AG09319 (cell line): ENCODE measurements around the gene WWC2.
"Not testable (repeated sequence)": the region's sequence is repeated elsewhere in the genome, so short reads cannot be mapped to it uniquely, and the experiment has no call there.

Experiments used
- DNase-seq: peaks from one replicate; pipeline ENCODE4 v3.0.0-alpha.2; 2010; ENCODE audit warnings: low read depth; ENCODE audit errors: extremely low read depth
- TF ChIP-seq, protein P1 (sequence below): IDR thresholded peaks from 2 replicates; pipeline ENCODE4 v1.5.1; 2011; ENCODE audit warnings: low read depth, mild to moderate bottlenecking, inconsistent platforms, low read length, moderate library complexity

WWC2 gene

DNA sequence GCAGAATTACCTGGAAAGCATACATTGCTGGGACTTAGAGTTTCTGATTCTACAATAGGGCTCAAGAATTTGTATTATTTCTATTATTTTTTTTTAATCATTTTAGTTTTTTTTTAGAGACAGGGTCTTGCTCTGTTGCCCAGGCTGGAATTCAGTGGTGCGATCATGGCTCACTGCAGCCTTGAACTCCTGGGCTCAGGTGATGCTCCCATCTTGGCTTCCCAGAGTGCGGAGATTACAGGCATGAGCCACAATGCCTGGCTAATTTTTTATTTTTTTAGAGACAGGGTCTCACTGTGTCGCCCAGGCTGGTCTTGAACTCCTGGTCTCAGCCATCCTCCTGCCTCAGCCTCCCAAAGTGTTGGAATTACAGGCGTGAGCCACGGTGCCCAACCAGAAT, 92.6 kb downstream of the WWC2 start:
- TF ChIP-seq, protein P1, sequence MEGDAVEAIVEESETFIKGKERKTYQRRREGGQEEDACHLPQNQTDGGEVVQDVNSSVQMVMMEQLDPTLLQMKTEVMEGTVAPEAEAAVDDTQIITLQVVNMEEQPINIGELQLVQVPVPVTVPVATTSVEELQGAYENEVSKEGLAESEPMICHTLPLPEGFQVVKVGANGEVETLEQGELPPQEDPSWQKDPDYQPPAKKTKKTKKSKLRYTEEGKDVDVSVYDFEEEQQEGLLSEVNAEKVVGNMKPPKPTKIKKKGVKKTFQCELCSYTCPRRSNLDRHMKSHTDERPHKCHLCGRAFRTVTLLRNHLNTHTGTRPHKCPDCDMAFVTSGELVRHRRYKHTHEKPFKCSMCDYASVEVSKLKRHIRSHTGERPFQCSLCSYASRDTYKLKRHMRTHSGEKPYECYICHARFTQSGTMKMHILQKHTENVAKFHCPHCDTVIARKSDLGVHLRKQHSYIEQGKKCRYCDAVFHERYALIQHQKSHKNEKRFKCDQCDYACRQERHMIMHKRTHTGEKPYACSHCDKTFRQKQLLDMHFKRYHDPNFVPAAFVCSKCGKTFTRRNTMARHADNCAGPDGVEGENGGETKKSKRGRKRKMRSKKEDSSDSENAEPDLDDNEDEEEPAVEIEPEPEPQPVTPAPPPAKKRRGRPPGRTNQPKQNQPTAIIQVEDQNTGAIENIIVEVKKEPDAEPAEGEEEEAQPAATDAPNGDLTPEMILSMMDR: no peak
- no peak for DNase-seq

DNA sequence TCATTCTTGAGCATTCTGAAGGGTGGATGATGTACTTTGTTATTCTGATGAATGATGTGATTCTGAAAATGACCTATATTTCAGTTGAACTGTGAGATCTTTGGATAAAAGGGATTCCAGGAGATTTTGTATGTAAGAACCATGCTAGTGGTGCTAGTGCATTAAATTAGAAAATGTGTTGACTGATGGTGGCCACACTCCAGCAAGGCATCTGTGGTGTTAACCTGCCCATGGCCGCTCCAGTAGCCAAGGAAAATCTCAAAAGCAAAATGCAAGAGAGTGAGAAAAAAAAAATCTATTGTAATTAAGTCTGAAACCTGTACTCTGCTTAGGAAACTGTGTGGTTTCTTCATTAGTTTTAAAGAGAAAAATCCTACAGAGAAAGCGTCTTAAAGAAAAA, 93.5 kb downstream of the WWC2 start:
- no peak for DNase-seq
- TF ChIP-seq, protein P1: no peak

GRCh38 chr4:183193730-183194338, 94.8 kb downstream of the WWC2 start:
- not testable (repeated sequence) for DNase-seq

DNA sequence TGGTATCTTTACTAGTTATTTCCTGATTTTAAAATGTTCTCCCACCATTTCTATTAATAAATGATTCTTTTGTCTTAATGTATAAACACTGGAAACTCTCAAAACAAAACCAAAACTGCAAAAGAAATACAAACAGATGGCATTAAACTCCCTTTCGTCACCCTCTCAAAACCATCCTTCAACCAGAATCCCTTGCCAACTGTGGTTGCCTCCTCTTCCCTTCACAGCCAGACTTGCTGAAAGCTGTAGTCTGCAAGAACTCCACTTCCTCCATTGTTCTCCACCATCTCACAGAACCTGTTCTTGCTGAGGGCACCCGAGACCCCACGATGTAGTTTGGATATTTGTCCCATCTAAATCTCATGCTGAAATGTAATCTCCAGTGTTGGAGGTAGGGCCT, 96.5 kb downstream of the WWC2 start:
- no peak for DNase-seq
- TF ChIP-seq, protein P1: no peak

DNA sequence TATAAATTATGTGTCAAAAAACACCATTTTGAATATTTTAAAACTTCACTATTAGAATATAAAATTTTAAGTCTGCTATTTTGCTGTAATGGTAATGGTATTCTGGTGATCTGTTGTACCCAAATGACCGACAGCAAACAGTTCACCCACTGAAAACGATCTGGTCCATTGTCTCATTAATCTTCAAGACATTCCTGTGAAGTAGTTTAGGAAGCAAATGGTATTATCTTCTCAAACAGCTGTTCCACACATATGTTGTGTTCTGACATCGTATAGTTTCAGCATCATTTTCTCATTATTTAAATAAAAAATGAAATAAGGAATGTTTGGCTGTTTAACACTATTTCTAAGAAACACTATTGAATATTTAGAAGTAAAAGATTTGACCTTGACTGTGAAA, 98.1 kb downstream of the WWC2 start:
- TF ChIP-seq, protein P1: no peak
- DNase-seq: no peak

DNA sequence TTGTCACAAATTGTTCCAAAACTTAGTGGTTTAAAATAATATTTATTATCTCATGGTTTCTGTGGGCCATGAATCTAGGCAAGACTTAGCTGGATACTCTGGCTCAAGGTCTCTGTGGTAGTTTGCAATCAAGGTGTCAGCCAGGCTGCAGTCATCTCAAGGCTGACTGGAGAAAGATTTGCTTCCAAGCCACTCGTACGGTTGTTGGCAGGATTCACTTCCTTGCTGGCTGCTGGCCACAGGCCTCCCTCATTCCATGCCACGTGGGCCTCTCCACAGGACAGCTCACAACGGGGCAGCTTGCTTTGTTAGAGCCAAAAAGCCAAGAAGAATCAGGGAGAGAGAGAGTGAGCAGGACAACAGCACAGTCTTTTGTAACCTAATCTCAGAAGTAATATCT, 101.4 kb downstream of the WWC2 start:
- TF ChIP-seq, protein P1: no peak
- peak; percentile 65 for DNase-seq

DNA sequence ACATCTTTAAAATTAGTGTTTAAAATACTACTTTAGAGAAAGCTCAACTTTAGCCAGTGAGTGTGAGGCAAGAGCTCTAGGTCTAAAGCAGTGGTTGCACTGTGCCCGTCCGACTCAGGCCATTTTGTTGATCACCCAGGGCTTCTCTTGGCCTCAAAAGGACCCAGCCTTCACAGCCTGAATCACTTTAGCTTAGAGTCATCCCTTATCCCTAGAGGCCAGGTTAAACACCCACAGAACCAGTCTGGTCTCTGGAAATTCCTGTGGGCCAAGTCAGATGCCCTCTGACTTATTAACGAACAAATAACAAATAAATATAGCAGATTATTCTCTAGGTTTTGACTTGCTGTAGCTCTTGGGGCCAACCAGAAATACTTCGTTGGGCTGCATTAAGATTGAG, 102.3 kb downstream of the WWC2 start:
- TF ChIP-seq, protein P1: no peak
- DNase-seq: no peak

DNA sequence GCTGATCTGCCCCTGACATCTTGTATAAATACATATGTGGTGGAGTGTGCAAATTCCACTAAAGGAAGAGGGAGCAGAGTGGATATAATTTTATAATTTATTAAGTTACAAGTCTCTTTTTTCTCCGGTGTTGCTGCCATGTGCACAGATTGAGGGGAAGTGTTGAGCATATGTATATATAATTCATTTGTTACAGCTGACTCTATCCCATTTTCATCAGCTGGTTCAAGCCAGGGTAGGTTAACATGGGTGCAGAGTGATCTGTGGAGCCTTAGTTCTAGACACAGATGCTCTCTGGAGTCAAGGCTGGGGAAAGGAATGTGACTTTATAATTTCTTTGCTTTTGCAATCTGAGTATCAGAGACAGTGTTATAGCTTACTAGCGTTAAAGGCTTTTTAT, 103.5 kb downstream of the WWC2 start:
- TF ChIP-seq, protein P1: no peak

More for the DNA sequence above, 103.5 kb downstream of the WWC2 start:
- DNase-seq: no peak
